Stimulated activated CD4-positive, alpha-beta T cell treated with anti-CD3 and anti-CD28 coated beads, Interleukin-2, amount 100 ng/mL, for 48 hours (primary cell): Measurements from ENCODE around the gene SPATA32.
A peak's percentile ranks its signal among the peaks of the same experiment; 100 is the strongest.

Experiments
- DNase-seq, 2 donors: peaks; one replicate each; pipeline ENCODE4 v3.0.0-alpha.2; 2020

The SPATA32 gene

GRCh38 chr17:45293413-45294211, 31.7 kb upstream of the SPATA32 start:
- DNase-seq: no peak

GRCh38 chr17:45292696-45293412, 31.0 kb upstream of the SPATA32 start:
- no peak for DNase-seq

GRCh38 chr17:45291171-45291805, 29.4 kb upstream of the SPATA32 start:
- no peak for DNase-seq

GRCh38 chr17:45290269-45290765, 28.4 kb upstream of the SPATA32 start:
- DNase-seq: no peak

GRCh38 chr17:45289301-45290268, 27.7 kb upstream of the SPATA32 start:
- DNase-seq: no peak

GRCh38 chr17:45288825-45289224, 26.9 kb upstream of the SPATA32 start:
- no peak for DNase-seq

GRCh38 chr17:45287526-45288500, 25.9 kb upstream of the SPATA32 start:
- no peak for DNase-seq

GRCh38 chr17:45286286-45286685, 24.4 kb upstream of the SPATA32 start:
- no peak for DNase-seq

- peak in 1 of 2 donors; percentile 24 for DNase-seq
These were observed 22.6 kb upstream of the SPATA32 start for GRCh38 chr17:45284176-45285140.

- DNase-seq: no peak
These were observed 21.8 kb upstream of the SPATA32 start for GRCh38 chr17:45283711-45284110.

- no peak for DNase-seq
These were observed 21.1 kb upstream of the SPATA32 start for GRCh38 chr17:45282683-45283644.

- no peak for DNase-seq
These were observed 18.0 kb upstream of the SPATA32 start for GRCh38 chr17:45279898-45280297.

- no peak for DNase-seq
These were observed 16.1 kb upstream of the SPATA32 start for GRCh38 chr17:45277992-45278391.

- DNase-seq: peak; percentile 85 to 90
These were observed 15.4 kb upstream of the SPATA32 start for GRCh38 chr17:45277216-45277849.

- no peak for DNase-seq
These were observed 14.1 kb upstream of the SPATA32 start for GRCh38 chr17:45276031-45276430.

- DNase-seq: no peak
These were observed 12.1 kb upstream of the SPATA32 start for GRCh38 chr17:45274033-45274432.

- no peak for DNase-seq
These were observed 11.7 kb upstream of the SPATA32 start for GRCh38 chr17:45273551-45273957.

GRCh38 chr17:45271603-45272002, 9.7 kb upstream of the SPATA32 start:
- no peak for DNase-seq
